ENCODE measurements around the gene CNTN1. TPM values are rescaled to one million over a fixed set of nuclear protein-coding genes. Genes with fewer than 3 reads are reported as not detected.

Gene CNTN1
- total and polyA plus RNA-seq, 2 experiments from 2014 or later: 0.58 to 2.4 TPM

GRCh38 chr12:40889329-40889728 is 197.1 kb downstream of the CNTN1 start:
- Histone ChIP-seq H3K4me3 (no peak overlapping the region), H3K9me2 (replicated peaks; ENCODE audit: insufficient read depth) (no peaks in the 10 kb centered on the region), H3K4me1 (ENCODE audit: insufficient read depth) (no peaks in the 10 kb centered on the region), H3K27ac (no peak overlapping the region), H3K4me2 (no peak overlapping the region), H3K79me2 (no peaks in the 10 kb centered on the region), H4K20me1 (ENCODE audit: insufficient read depth, poor library complexity, severe bottlenecking) (no peaks in the 10 kb centered on the region), H3K9me3 (ENCODE audit: low read depth) (no peaks in the 10 kb centered on the region), H3K36me3 (replicated peaks; ENCODE audit: insufficient read depth, low read depth) (no peaks in the 10 kb centered on the region), H3K27me3 (no peaks in the 10 kb centered on the region), H2AFZ (no peak overlapping the region)
- 84% methylated on average over 3 of the region's 3 CpGs for WGBS (ENCODE audit: low lambda C conversion rate, missing lambda C conversion rate)
- DNase-seq (ENCODE audit: low spot score): no peak
- TF ChIP-seq EZH2 (IDR thresholded peaks at IDR 0.05; ENCODE audit: borderline replicate concordance): no peak
- TF ChIP-seq, protein P1, sequence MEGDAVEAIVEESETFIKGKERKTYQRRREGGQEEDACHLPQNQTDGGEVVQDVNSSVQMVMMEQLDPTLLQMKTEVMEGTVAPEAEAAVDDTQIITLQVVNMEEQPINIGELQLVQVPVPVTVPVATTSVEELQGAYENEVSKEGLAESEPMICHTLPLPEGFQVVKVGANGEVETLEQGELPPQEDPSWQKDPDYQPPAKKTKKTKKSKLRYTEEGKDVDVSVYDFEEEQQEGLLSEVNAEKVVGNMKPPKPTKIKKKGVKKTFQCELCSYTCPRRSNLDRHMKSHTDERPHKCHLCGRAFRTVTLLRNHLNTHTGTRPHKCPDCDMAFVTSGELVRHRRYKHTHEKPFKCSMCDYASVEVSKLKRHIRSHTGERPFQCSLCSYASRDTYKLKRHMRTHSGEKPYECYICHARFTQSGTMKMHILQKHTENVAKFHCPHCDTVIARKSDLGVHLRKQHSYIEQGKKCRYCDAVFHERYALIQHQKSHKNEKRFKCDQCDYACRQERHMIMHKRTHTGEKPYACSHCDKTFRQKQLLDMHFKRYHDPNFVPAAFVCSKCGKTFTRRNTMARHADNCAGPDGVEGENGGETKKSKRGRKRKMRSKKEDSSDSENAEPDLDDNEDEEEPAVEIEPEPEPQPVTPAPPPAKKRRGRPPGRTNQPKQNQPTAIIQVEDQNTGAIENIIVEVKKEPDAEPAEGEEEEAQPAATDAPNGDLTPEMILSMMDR (IDR thresholded peaks at IDR 0.05; ENCODE audit: poor library complexity): no peak
- TF ChIP-seq EZH2phosphoT487 (IDR thresholded peaks at IDR 0.05; ENCODE audit: low read depth, severe bottlenecking, unreplicated experiment): no peak

DNA sequence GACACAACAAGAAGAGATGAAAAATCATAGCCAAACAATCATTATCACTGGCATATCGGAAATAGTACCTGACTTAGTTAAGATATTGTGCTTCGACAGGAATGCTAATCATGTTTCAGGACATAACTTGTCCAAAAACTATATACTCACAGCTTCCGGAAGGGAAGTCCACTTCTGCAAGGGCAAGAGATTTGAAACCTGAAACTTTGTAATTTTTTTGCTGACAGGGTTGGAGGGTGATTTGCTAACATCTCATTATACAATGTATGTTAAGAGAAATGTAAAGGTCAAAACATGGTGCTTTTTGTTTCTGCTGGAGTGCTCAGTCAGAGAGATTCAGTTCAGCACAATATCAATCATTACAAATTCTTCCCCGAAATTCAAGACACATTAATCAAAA is 200.3 kb downstream of the CNTN1 start:
- TF ChIP-seq EZH2phosphoT487 (IDR thresholded peaks at IDR 0.05; ENCODE audit: low read depth, severe bottlenecking, unreplicated experiment) (no peak), EZH2 (IDR thresholded peaks at IDR 0.05; ENCODE audit: borderline replicate concordance) (no peak)
- TF ChIP-seq, protein P1 (IDR thresholded peaks at IDR 0.05; ENCODE audit: poor library complexity): no peak
- no peaks in the 10 kb centered on the region for H3K4me1 ChIP-seq (ENCODE audit: insufficient read depth)
- no peaks in the 10 kb centered on the region for H4K20me1 ChIP-seq (ENCODE audit: insufficient read depth, poor library complexity, severe bottlenecking)
- no peak overlapping the region for H2AFZ ChIP-seq
- H3K9me3 ChIP-seq (ENCODE audit: low read depth): no peaks in the 10 kb centered on the region
- H3K36me3 ChIP-seq (replicated peaks; ENCODE audit: insufficient read depth, low read depth): no peaks in the 10 kb centered on the region
- no peaks in the 10 kb centered on the region for H3K27me3 ChIP-seq
- no peak for DNase-seq (ENCODE audit: low spot score)
- H3K4me2 ChIP-seq: no peak overlapping the region
- H3K79me2 ChIP-seq: no peaks in the 10 kb centered on the region
- no peak overlapping the region for H3K27ac ChIP-seq
- 78% methylated on average over 4 of the region's 4 CpGs for WGBS (ENCODE audit: low lambda C conversion rate, missing lambda C conversion rate)
- no peaks in the 10 kb centered on the region for H3K9me2 ChIP-seq (replicated peaks; ENCODE audit: insufficient read depth)
- no peak overlapping the region for H3K4me3 ChIP-seq

DNA sequence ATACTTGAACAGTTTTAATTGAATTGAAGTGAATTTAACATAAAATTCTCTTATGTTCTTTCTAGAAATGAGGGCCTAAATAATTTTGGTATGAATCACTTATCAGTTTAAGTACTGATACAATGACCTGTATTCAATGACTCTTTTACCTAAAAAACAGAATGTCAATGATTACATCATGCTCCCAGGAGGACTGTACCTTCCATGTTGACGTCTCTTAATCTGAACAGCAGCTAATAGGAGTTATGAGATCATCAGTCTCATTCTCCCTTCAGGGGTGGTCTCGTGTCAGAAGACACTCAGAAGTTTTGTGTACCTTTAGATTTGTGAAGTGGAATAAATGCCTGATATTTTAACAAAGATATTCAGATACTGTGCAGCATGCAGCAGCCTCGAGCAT is 206.3 kb downstream of the CNTN1 start:
- Histone ChIP-seq H3K4me1 (ENCODE audit: insufficient read depth) (no peaks in the 10 kb centered on the region), H3K36me3 (replicated peaks; ENCODE audit: insufficient read depth, low read depth) (no peaks in the 10 kb centered on the region), H3K27ac (no peak overlapping the region), H4K20me1 (ENCODE audit: insufficient read depth, poor library complexity, severe bottlenecking) (no peaks in the 10 kb centered on the region), H3K27me3 (no peaks in the 10 kb centered on the region), H3K79me2 (no peaks in the 10 kb centered on the region), H3K4me2 (no peak overlapping the region), H2AFZ (no peak overlapping the region), H3K4me3 (no peak overlapping the region), H3K9me2 (replicated peaks; ENCODE audit: insufficient read depth) (no peaks in the 10 kb centered on the region), H3K9me3 (ENCODE audit: low read depth) (no peaks in the 10 kb centered on the region)
- 68% methylated on average over 3 of the region's 3 CpGs for WGBS (ENCODE audit: low lambda C conversion rate, missing lambda C conversion rate)
- TF ChIP-seq, protein P1 (IDR thresholded peaks at IDR 0.05; ENCODE audit: poor library complexity): no peak
- TF ChIP-seq EZH2phosphoT487 (IDR thresholded peaks at IDR 0.05; ENCODE audit: low read depth, severe bottlenecking, unreplicated experiment): no peak
- TF ChIP-seq EZH2 (IDR thresholded peaks at IDR 0.05; ENCODE audit: borderline replicate concordance): no peak
- DNase-seq (ENCODE audit: low spot score): no peak

- no peaks in the 10 kb centered on the region for H3K79me2 ChIP-seq
- no peaks in the 10 kb centered on the region for H3K27me3 ChIP-seq
- H3K9me2 ChIP-seq (replicated peaks; ENCODE audit: insufficient read depth): no peaks in the 10 kb centered on the region
- H4K20me1 ChIP-seq (ENCODE audit: insufficient read depth, poor library complexity, severe bottlenecking): no peaks in the 10 kb centered on the region
- no peaks in the 10 kb centered on the region for H3K9me3 ChIP-seq (ENCODE audit: low read depth)
- H2AFZ ChIP-seq: no peak overlapping the region
- H3K4me1 ChIP-seq (ENCODE audit: insufficient read depth): no peaks in the 10 kb centered on the region
- H3K27ac ChIP-seq: no peak overlapping the region
- no peak for DNase-seq (ENCODE audit: low spot score)
- no peak overlapping the region for H3K4me3 ChIP-seq
- H3K4me2 ChIP-seq: no peak overlapping the region
- no peaks in the 10 kb centered on the region for H3K36me3 ChIP-seq (replicated peaks; ENCODE audit: insufficient read depth, low read depth)
- 31% methylated on average over 1 of the region's 1 CpG for WGBS (ENCODE audit: low lambda C conversion rate, missing lambda C conversion rate)
- TF ChIP-seq EZH2phosphoT487 (IDR thresholded peaks at IDR 0.05; ENCODE audit: low read depth, severe bottlenecking, unreplicated experiment): no peak
- no peak for TF ChIP-seq EZH2 (IDR thresholded peaks at IDR 0.05; ENCODE audit: borderline replicate concordance)
- TF ChIP-seq, protein P1 (IDR thresholded peaks at IDR 0.05; ENCODE audit: poor library complexity): no peak
Measured at GRCh38 chr12:40903040-40903439, 210.8 kb downstream of the CNTN1 start.

All from hepatocyte (in vitro differentiated cells).